ENCODE results near the gene FOXP2. TPM values are rescaled to one million over a fixed set of nuclear protein-coding genes. Genes with fewer than 3 reads are reported as not detected.

Gene FOXP2
- polyA plus RNA-seq, 1 donor: 9.7 TPM

GRCh38 chr7:114648680-114649079 lies 234.1 kb downstream of the FOXP2 start:
- no peak for DNase-seq
- Histone ChIP-seq H3K27me3 (ENCODE audit: control insufficient read depth, insufficient read depth, low read length) (no peaks in the 10 kb centered on the region), H3K27ac (ENCODE audit: low read length) (no peak overlapping the region), H3K9me3 (ENCODE audit: control insufficient read depth, low read depth, low read length) (no peaks in the 10 kb centered on the region), H3K4me1 (ENCODE audit: control insufficient read depth, insufficient read depth, low read length) (no peaks in the 10 kb centered on the region), H3K4me3 (ENCODE audit: low read length) (no peak overlapping the region), H3K36me3 (ENCODE audit: control insufficient read depth, insufficient read depth, low read length) (peaks cover 10% of the 10 kb centered on the region)
- 96% methylated on average over 3 of the region's 4 CpGs for WGBS (ENCODE audit: insufficient coverage, low lambda C conversion rate)

GRCh38 chr7:114649689-114650088 lies 235.1 kb downstream of the FOXP2 start:
- Histone ChIP-seq H3K27ac (ENCODE audit: low read length) (no peak overlapping the region), H3K4me1 (ENCODE audit: control insufficient read depth, insufficient read depth, low read length) (no peaks in the 10 kb centered on the region), H3K36me3 (ENCODE audit: control insufficient read depth, insufficient read depth, low read length) (peaks cover 9% of the 10 kb centered on the region), H3K9me3 (ENCODE audit: control insufficient read depth, low read depth, low read length) (no peaks in the 10 kb centered on the region), H3K27me3 (ENCODE audit: control insufficient read depth, insufficient read depth, low read length) (no peaks in the 10 kb centered on the region), H3K4me3 (ENCODE audit: low read length) (no peak overlapping the region)
- WGBS (ENCODE audit: insufficient coverage, low lambda C conversion rate): no CpG with 5 or more reads among the region's 3 CpGs
- no peak for DNase-seq

- no peaks in the 10 kb centered on the region for H3K4me1 ChIP-seq (ENCODE audit: control insufficient read depth, insufficient read depth, low read length)
- no peak for DNase-seq
- peaks cover 7% of the 10 kb centered on the region for H3K36me3 ChIP-seq (ENCODE audit: control insufficient read depth, insufficient read depth, low read length)
- no peak overlapping the region for H3K27ac ChIP-seq (ENCODE audit: low read length)
- H3K27me3 ChIP-seq (ENCODE audit: control insufficient read depth, insufficient read depth, low read length): no peaks in the 10 kb centered on the region
- H3K4me3 ChIP-seq (ENCODE audit: low read length): no peak overlapping the region
- no peaks in the 10 kb centered on the region for H3K9me3 ChIP-seq (ENCODE audit: control insufficient read depth, low read depth, low read length)
These were observed 235.9 kb downstream of the FOXP2 start for GRCh38 chr7:114650491-114650890.

GRCh38 chr7:114652041-114652440 lies 237.4 kb downstream of the FOXP2 start:
- Histone ChIP-seq H3K36me3 (ENCODE audit: control insufficient read depth, insufficient read depth, low read length) (peaks cover 7% of the 10 kb centered on the region), H3K27me3 (ENCODE audit: control insufficient read depth, insufficient read depth, low read length) (no peaks in the 10 kb centered on the region), H3K4me1 (ENCODE audit: control insufficient read depth, insufficient read depth, low read length) (no peaks in the 10 kb centered on the region), H3K9me3 (ENCODE audit: control insufficient read depth, low read depth, low read length) (no peaks in the 10 kb centered on the region), H3K4me3 (ENCODE audit: low read length) (no peak overlapping the region), H3K27ac (ENCODE audit: low read length) (no peak overlapping the region)
- no peak for DNase-seq
- whole genome bisulfite sequencing (ENCODE audit: insufficient coverage, low lambda C conversion rate): 100% methylated on average over 1 of the region's 5 CpGs

- 0% methylated on average over 1 of the region's 10 CpGs for WGBS (ENCODE audit: insufficient coverage, low lambda C conversion rate)
- Histone ChIP-seq H3K4me1 (ENCODE audit: control insufficient read depth, insufficient read depth, low read length) (no peaks in the 10 kb centered on the region), H3K27me3 (ENCODE audit: control insufficient read depth, insufficient read depth, low read length) (no peaks in the 10 kb centered on the region), H3K36me3 (ENCODE audit: control insufficient read depth, insufficient read depth, low read length) (peaks cover 10% of the 10 kb centered on the region), H3K4me3 (ENCODE audit: low read length) (no peak overlapping the region), H3K27ac (ENCODE audit: low read length) (no peak overlapping the region), H3K9me3 (ENCODE audit: control insufficient read depth, low read depth, low read length) (no peaks in the 10 kb centered on the region)
- DNase-seq: peak in 1 of 2 donors; percentile 38
These were observed 238.9 kb downstream of the FOXP2 start for GRCh38 chr7:114653364-114654088.

GRCh38 chr7:114656466-114656865 lies 241.9 kb downstream of the FOXP2 start:
- no peak overlapping the region for H3K27ac ChIP-seq (ENCODE audit: low read length)
- DNase-seq: no peak
- no peaks in the 10 kb centered on the region for H3K9me3 ChIP-seq (ENCODE audit: control insufficient read depth, low read depth, low read length)
- H3K4me1 ChIP-seq (ENCODE audit: control insufficient read depth, insufficient read depth, low read length): no peaks in the 10 kb centered on the region
- no CpG with 5 or more reads among the region's 3 CpGs for WGBS (ENCODE audit: insufficient coverage, low lambda C conversion rate)
- H3K36me3 ChIP-seq (ENCODE audit: control insufficient read depth, insufficient read depth, low read length): peaks cover 16% of the 10 kb centered on the region
- no peak overlapping the region for H3K4me3 ChIP-seq (ENCODE audit: low read length)
- H3K27me3 ChIP-seq (ENCODE audit: control insufficient read depth, insufficient read depth, low read length): no peaks in the 10 kb centered on the region

GRCh38 chr7:114657279-114657678 lies 242.7 kb downstream of the FOXP2 start:
- DNase-seq: no peak
- H3K27me3 ChIP-seq (ENCODE audit: control insufficient read depth, insufficient read depth, low read length): no peaks in the 10 kb centered on the region
- H3K9me3 ChIP-seq (ENCODE audit: control insufficient read depth, low read depth, low read length): no peaks in the 10 kb centered on the region
- H3K4me3 ChIP-seq (ENCODE audit: low read length): no peak overlapping the region
- H3K27ac ChIP-seq (ENCODE audit: low read length): no peak overlapping the region
- no peaks in the 10 kb centered on the region for H3K4me1 ChIP-seq (ENCODE audit: control insufficient read depth, insufficient read depth, low read length)
- H3K36me3 ChIP-seq (ENCODE audit: control insufficient read depth, insufficient read depth, low read length): peaks cover 14% of the 10 kb centered on the region
- WGBS (ENCODE audit: insufficient coverage, low lambda C conversion rate): no CpG with 5 or more reads among the region's 2 CpGs

GRCh38 chr7:114658216-114658615 lies 243.6 kb downstream of the FOXP2 start:
- Histone ChIP-seq H3K9me3 (ENCODE audit: control insufficient read depth, low read depth, low read length) (no peaks in the 10 kb centered on the region), H3K4me3 (ENCODE audit: low read length) (no peak overlapping the region), H3K4me1 (ENCODE audit: control insufficient read depth, insufficient read depth, low read length) (no peaks in the 10 kb centered on the region), H3K27me3 (ENCODE audit: control insufficient read depth, insufficient read depth, low read length) (no peaks in the 10 kb centered on the region), H3K36me3 (ENCODE audit: control insufficient read depth, insufficient read depth, low read length) (peaks cover 12% of the 10 kb centered on the region), H3K27ac (ENCODE audit: low read length) (no peak overlapping the region)
- DNase-seq: no peak
- no CpG with 5 or more reads among the region's 4 CpGs for WGBS (ENCODE audit: insufficient coverage, low lambda C conversion rate)

GRCh38 chr7:114659409-114660125 lies 245.0 kb downstream of the FOXP2 start:
- 88% methylated on average over 1 of the region's 7 CpGs for WGBS (ENCODE audit: insufficient coverage, low lambda C conversion rate)
- H3K4me3 ChIP-seq (ENCODE audit: low read length): no peak overlapping the region
- no peaks in the 10 kb centered on the region for H3K4me1 ChIP-seq (ENCODE audit: control insufficient read depth, insufficient read depth, low read length)
- no peak overlapping the region for H3K27ac ChIP-seq (ENCODE audit: low read length)
- no peaks in the 10 kb centered on the region for H3K27me3 ChIP-seq (ENCODE audit: control insufficient read depth, insufficient read depth, low read length)
- DNase-seq: no peak
- H3K36me3 ChIP-seq (ENCODE audit: control insufficient read depth, insufficient read depth, low read length): peaks cover 9% of the 10 kb centered on the region
- no peaks in the 10 kb centered on the region for H3K9me3 ChIP-seq (ENCODE audit: control insufficient read depth, low read depth, low read length)

GRCh38 chr7:114660126-114660486 lies 245.5 kb downstream of the FOXP2 start:
- Histone ChIP-seq H3K9me3 (ENCODE audit: control insufficient read depth, low read depth, low read length) (no peaks in the 10 kb centered on the region), H3K4me3 (ENCODE audit: low read length) (no peak overlapping the region), H3K4me1 (ENCODE audit: control insufficient read depth, insufficient read depth, low read length) (no peaks in the 10 kb centered on the region), H3K27me3 (ENCODE audit: control insufficient read depth, insufficient read depth, low read length) (no peaks in the 10 kb centered on the region), H3K36me3 (ENCODE audit: control insufficient read depth, insufficient read depth, low read length) (peaks cover 9% of the 10 kb centered on the region), H3K27ac (ENCODE audit: low read length) (no peak overlapping the region)
- 0% methylated on average over 1 of the region's 1 CpG for WGBS (ENCODE audit: insufficient coverage, low lambda C conversion rate)
- DNase-seq: no peak

GRCh38 chr7:114660753-114661152 lies 246.1 kb downstream of the FOXP2 start:
- Histone ChIP-seq H3K4me3 (ENCODE audit: low read length) (no peak overlapping the region), H3K9me3 (ENCODE audit: control insufficient read depth, low read depth, low read length) (no peaks in the 10 kb centered on the region), H3K27me3 (ENCODE audit: control insufficient read depth, insufficient read depth, low read length) (no peaks in the 10 kb centered on the region), H3K4me1 (ENCODE audit: control insufficient read depth, insufficient read depth, low read length) (no peaks in the 10 kb centered on the region), H3K36me3 (ENCODE audit: control insufficient read depth, insufficient read depth, low read length) (peaks cover 9% of the 10 kb centered on the region), H3K27ac (ENCODE audit: low read length) (no peak overlapping the region)
- 100% methylated on average over 2 of the region's 2 CpGs for WGBS (ENCODE audit: insufficient coverage, low lambda C conversion rate)
- DNase-seq: no peak

Measured in large intestine (tissue), 3 donors.